Measurements from ENCODE around the gene SLC22A17. TPM values are rescaled to one million over a fixed set of nuclear protein-coding genes. Genes with fewer than 3 reads are reported as not detected.

SLC22A17 gene
- total and polyA plus RNA-seq, 2 of the 13 experiments (the other 11 are each of a cell fraction or from before 2014, with no cell fraction given): 0.95 to 1.1 TPM

GRCh38 chr14:23306412-23307145, 46.1 kb downstream of the SLC22A17 start, which contains the start of gene BCL2L2 (continued):
- TF ChIP-seq ZNF407 (CRISPR knock-in tag; IDR thresholded peaks at IDR 0.05; ENCODE audit: not compliant biosample characterization) (peak; percentile 99), PITX1 (CRISPR knock-in tag; IDR thresholded peaks at IDR 0.05) (peak; percentile 76; the same call in 1 of the 2 replicates), ZBTB7A (CRISPR knock-in tag; IDR thresholded peaks at IDR 0.05) (peak; percentile 88), SAP130 (CRISPR knock-in tag; IDR thresholded peaks at IDR 0.05; ENCODE audit: low read depth) (peak; percentile 99), RNF2 (conservative IDR thresholded peaks at IDR 0.05; ENCODE audit: low read depth) (peak; percentile 42; the same call in 1 of the 2 replicates), TRIM22 (IDR thresholded peaks at IDR 0.05) (no peak), FOSL2 (CRISPR knock-in tag; IDR thresholded peaks at IDR 0.05) (peak; percentile 68), TERF1 (CRISPR knock-in tag; IDR thresholded peaks at IDR 0.05) (no peak), ISL2 (CRISPR knock-in tag; IDR thresholded peaks at IDR 0.05) (peak; percentile 43), ZNF646 (CRISPR knock-in tag; IDR thresholded peaks at IDR 0.05) (peak; percentile 72), GATAD1 (CRISPR knock-in tag; IDR thresholded peaks at IDR 0.05) (peak; percentile 96), ARNT (IDR thresholded peaks at IDR 0.05) (no peak)
